ENCODE results near the gene ABI1. TPM values are rescaled to one million over a fixed set of nuclear protein-coding genes. Genes with fewer than 3 reads are reported as not detected.

The ABI1 gene
- total RNA-seq, 1 donor: 71.7 TPM

DNA sequence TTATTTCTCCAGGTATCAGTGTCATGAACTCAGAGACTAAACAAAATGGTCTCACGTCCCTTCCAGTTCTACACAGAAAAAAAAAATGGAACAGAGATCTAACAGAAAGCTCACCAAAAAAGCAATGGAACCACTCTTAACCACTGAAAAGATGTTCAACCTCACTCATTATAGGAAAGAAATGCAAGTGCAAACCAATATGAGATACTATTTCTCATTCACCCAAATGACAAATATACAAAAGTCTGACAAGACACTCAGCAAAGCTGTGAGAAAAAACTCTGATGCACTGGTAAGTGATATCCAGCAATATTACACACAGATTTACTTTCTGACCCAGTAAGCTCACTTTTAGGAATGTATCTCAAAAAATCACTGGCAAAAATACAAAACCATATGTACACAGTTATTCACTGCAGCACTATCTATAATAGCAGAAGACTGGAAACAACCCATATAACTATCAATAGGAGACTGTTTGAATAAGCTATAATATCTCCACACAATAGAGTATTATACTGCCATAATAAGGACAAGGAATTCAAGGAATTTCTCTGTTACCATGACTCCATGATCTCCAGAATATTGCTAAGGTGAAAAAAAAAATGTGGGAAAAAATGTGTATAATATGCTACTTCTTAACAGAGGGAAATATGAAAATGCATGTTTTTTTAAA, 36.6 kb downstream of the ABI1 start:
- Histone ChIP-seq H2AFZ (ENCODE audit: low read length) (no peak overlapping the region), H3K9me3 (ENCODE audit: low read depth, low read length) (no peaks in the 10 kb centered on the region), H3K27me3 (ENCODE audit: insufficient read depth, low read length) (no peaks in the 10 kb centered on the region), H3K79me2 (ENCODE audit: insufficient read depth, low read length) (peaks cover 78% of the 10 kb centered on the region), H3K4me3 (ENCODE audit: insufficient read depth, low read length) (no peak overlapping the region), H3K4me2 (ENCODE audit: insufficient read depth, low read length) (no peak overlapping the region), H3K4me1 (ENCODE audit: insufficient read depth, low read length) (no peaks in the 10 kb centered on the region), H4K20me1 (ENCODE audit: insufficient read depth, low read length) (peaks cover 8% of the 10 kb centered on the region), H3K27ac (ENCODE audit: low read depth, low read length) (no peak overlapping the region), H3K36me3 (ENCODE audit: insufficient read depth, low read length) (peaks cover 4% of the 10 kb centered on the region)
- DNase-seq (ENCODE audit: insufficient read length, low spot score, missing footprints): peak; percentile 30
- no peak for TF ChIP-seq CTCF (IDR thresholded peaks at IDR 0.05; ENCODE audit: extremely low read depth, low read depth, low read length)

GRCh38 chr10:26821699-26822570, 38.8 kb downstream of the ABI1 start:
- peaks cover 4% of the 10 kb centered on the region for H3K36me3 ChIP-seq (ENCODE audit: insufficient read depth, low read length)
- H3K4me1 ChIP-seq (ENCODE audit: insufficient read depth, low read length): peaks cover 4% of the 10 kb centered on the region
- H3K4me2 ChIP-seq (ENCODE audit: insufficient read depth, low read length): no peak overlapping the region
- no peak for TF ChIP-seq CTCF (IDR thresholded peaks at IDR 0.05; ENCODE audit: extremely low read depth, low read depth, low read length)
- no peak overlapping the region for H3K27ac ChIP-seq (ENCODE audit: low read depth, low read length)
- no peak for DNase-seq (ENCODE audit: insufficient read length, low spot score, missing footprints)
- no peaks in the 10 kb centered on the region for H3K9me3 ChIP-seq (ENCODE audit: low read depth, low read length)
- no peaks in the 10 kb centered on the region for H3K27me3 ChIP-seq (ENCODE audit: insufficient read depth, low read length)
- no peak overlapping the region for H2AFZ ChIP-seq (ENCODE audit: low read length)
- H3K4me3 ChIP-seq (ENCODE audit: insufficient read depth, low read length): no peak overlapping the region
- H3K79me2 ChIP-seq (ENCODE audit: insufficient read depth, low read length): peaks cover 76% of the 10 kb centered on the region
- peaks cover 16% of the 10 kb centered on the region for H4K20me1 ChIP-seq (ENCODE audit: insufficient read depth, low read length)

- no peak overlapping the region for H3K4me3 ChIP-seq (ENCODE audit: insufficient read depth, low read length)
- no peak for DNase-seq (ENCODE audit: insufficient read length, low spot score, missing footprints)
- no peaks in the 10 kb centered on the region for H3K9me3 ChIP-seq (ENCODE audit: low read depth, low read length)
- no peaks in the 10 kb centered on the region for H3K27me3 ChIP-seq (ENCODE audit: insufficient read depth, low read length)
- peaks cover 91% of the 10 kb centered on the region for H3K79me2 ChIP-seq (ENCODE audit: insufficient read depth, low read length)
- TF ChIP-seq CTCF (IDR thresholded peaks at IDR 0.05; ENCODE audit: extremely low read depth, low read depth, low read length): no peak
- peaks cover 4% of the 10 kb centered on the region for H3K4me1 ChIP-seq (ENCODE audit: insufficient read depth, low read length)
- H2AFZ ChIP-seq (ENCODE audit: low read length): no peak overlapping the region
- no peak overlapping the region for H3K27ac ChIP-seq (ENCODE audit: low read depth, low read length)
- H4K20me1 ChIP-seq (ENCODE audit: insufficient read depth, low read length): peaks cover 35% of the 10 kb centered on the region
- no peaks in the 10 kb centered on the region for H3K36me3 ChIP-seq (ENCODE audit: insufficient read depth, low read length)
- H3K4me2 ChIP-seq (ENCODE audit: insufficient read depth, low read length): no peak overlapping the region
These were observed 45.3 kb downstream of the ABI1 start for GRCh38 chr10:26815500-26815899.

- peaks cover 34% of the 10 kb centered on the region for H4K20me1 ChIP-seq (ENCODE audit: insufficient read depth, low read length)
- no peak for DNase-seq (ENCODE audit: insufficient read length, low spot score, missing footprints)
- H3K79me2 ChIP-seq (ENCODE audit: insufficient read depth, low read length): peaks cover 93% of the 10 kb centered on the region
These were observed 50.2 kb downstream of the ABI1 start for GRCh38 chr10:26810435-26811026.

More at GRCh38 chr10:26810435-26811026, 50.2 kb downstream of the ABI1 start:
- H3K9me3 ChIP-seq (ENCODE audit: low read depth, low read length): no peaks in the 10 kb centered on the region
- H3K36me3 ChIP-seq (ENCODE audit: insufficient read depth, low read length): no peaks in the 10 kb centered on the region
- no peak overlapping the region for H2AFZ ChIP-seq (ENCODE audit: low read length)
- no peaks in the 10 kb centered on the region for H3K27me3 ChIP-seq (ENCODE audit: insufficient read depth, low read length)
- H3K27ac ChIP-seq (ENCODE audit: low read depth, low read length): no peak overlapping the region
- no peak for TF ChIP-seq CTCF (IDR thresholded peaks at IDR 0.05; ENCODE audit: extremely low read depth, low read depth, low read length)
- peaks cover 6% of the 10 kb centered on the region for H3K4me1 ChIP-seq (ENCODE audit: insufficient read depth, low read length)
- no peak overlapping the region for H3K4me3 ChIP-seq (ENCODE audit: insufficient read depth, low read length)
- H3K4me2 ChIP-seq (ENCODE audit: insufficient read depth, low read length): no peak overlapping the region

All from osteoblast (primary cell).